ENCODE results near the gene CCDC175. TPM values are rescaled to one million over a fixed set of nuclear protein-coding genes. Genes with fewer than 3 reads are reported as not detected.

The CCDC175 gene
- total RNA-seq, 1 experiment from 2014 or later = not detected

DNA sequence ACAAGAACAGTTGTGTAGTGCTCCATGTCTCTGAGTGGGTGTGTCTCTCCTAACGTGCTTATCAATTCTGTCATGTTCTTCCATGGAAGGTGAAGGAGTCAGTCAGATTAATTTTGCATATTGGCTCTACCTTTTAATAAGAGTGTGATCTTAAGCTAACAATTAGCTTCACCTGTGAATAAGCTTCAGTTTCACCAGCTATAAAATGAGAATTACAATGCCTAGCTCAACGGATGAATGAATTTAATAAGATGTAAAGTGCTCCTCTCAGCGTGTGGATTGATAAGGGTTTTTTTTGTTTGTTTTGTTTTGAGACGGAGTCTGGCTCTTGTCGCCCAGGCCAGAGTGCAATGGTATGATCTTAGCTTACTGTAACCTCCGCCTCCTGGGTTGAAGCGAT, 32.7 kb downstream of the CCDC175 start:
- no peaks in the 10 kb centered on the region for H3K9me2 ChIP-seq (replicated peaks; ENCODE audit: low read length)
- intact Hi-C loops (cut with micrococcal nuclease) = no loop called here
- no peaks in the 10 kb centered on the region for H3K36me3 ChIP-seq (ENCODE audit: low read depth, low read length)
- no peak for ATAC-seq
- H3K4me3 ChIP-seq (ENCODE audit: low read length) = no peak overlapping the region
- H3K79me2 ChIP-seq (ENCODE audit: low read length) = no peaks in the 10 kb centered on the region
- peaks cover 58% of the 10 kb centered on the region for H3K27me3 ChIP-seq (ENCODE audit: low read length)
- no peak overlapping the region for H3K4me2 ChIP-seq (ENCODE audit: low read length)
- POLR2A ChIA-PET (ENCODE audit: unreplicated experiment) = no interaction called here
- no peak for DNase-seq
- no TSS peak for BruUV-seq (replicated peaks)
- CTCF ChIA-PET = no interaction called here
- H3K9me3 ChIP-seq (ENCODE audit: low read length) = no peaks in the 10 kb centered on the region
- H2AFZ ChIP-seq (ENCODE audit: low read length) = no peak overlapping the region
- no peaks in the 10 kb centered on the region for H3F3A ChIP-seq (ENCODE audit: low read length, unreplicated experiment)
- no peaks in the 10 kb centered on the region for H4K20me1 ChIP-seq (ENCODE audit: low read length)
- H3K27ac ChIP-seq (ENCODE audit: low read length) = no peak overlapping the region
- TF ChIP-seq, protein P1, sequence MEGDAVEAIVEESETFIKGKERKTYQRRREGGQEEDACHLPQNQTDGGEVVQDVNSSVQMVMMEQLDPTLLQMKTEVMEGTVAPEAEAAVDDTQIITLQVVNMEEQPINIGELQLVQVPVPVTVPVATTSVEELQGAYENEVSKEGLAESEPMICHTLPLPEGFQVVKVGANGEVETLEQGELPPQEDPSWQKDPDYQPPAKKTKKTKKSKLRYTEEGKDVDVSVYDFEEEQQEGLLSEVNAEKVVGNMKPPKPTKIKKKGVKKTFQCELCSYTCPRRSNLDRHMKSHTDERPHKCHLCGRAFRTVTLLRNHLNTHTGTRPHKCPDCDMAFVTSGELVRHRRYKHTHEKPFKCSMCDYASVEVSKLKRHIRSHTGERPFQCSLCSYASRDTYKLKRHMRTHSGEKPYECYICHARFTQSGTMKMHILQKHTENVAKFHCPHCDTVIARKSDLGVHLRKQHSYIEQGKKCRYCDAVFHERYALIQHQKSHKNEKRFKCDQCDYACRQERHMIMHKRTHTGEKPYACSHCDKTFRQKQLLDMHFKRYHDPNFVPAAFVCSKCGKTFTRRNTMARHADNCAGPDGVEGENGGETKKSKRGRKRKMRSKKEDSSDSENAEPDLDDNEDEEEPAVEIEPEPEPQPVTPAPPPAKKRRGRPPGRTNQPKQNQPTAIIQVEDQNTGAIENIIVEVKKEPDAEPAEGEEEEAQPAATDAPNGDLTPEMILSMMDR (conservative IDR thresholded peaks at IDR 0.05; ENCODE audit: low read depth, low read length) = no peak
- no peak for TF ChIP-seq EZH2 (IDR thresholded peaks at IDR 0.05; ENCODE audit: low read length, unreplicated experiment)
- TF ChIP-seq EZH2phosphoT487 (IDR thresholded peaks at IDR 0.05; ENCODE audit: borderline replicate concordance, low read length) = no peak
- no peak overlapping the region for H3K9ac ChIP-seq (ENCODE audit: low read length)
- H3K4me1 ChIP-seq (ENCODE audit: insufficient read depth, low read length) = no peaks in the 10 kb centered on the region

DNA sequence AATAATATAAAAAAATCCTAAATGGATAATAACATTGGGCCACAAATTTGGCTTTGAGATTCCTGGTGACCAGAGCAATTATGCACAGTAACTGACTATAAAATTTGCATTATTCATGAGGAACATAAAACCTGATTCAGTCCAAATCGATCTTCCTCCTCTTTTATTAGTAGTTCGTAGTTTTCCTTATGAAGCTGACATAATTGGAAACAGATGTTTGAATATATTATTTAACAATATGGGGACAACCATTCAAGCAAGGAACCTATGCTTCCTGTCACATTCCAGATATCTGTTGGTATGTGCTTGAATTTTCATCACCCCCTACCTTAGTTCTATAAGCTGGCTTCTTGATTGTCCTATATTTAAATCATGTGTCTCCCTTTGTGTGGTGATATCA, 34.9 kb downstream of the CCDC175 start:
- Histone ChIP-seq H3K9ac (ENCODE audit: low read length) (no peak overlapping the region), H3K4me1 (ENCODE audit: insufficient read depth, low read length) (no peaks in the 10 kb centered on the region), H3K9me3 (ENCODE audit: low read length) (no peaks in the 10 kb centered on the region), H3K27me3 (ENCODE audit: low read length) (peaks cover 50% of the 10 kb centered on the region), H2AFZ (ENCODE audit: low read length) (no peak overlapping the region), H3K4me3 (ENCODE audit: low read length) (no peak overlapping the region), H3K36me3 (ENCODE audit: low read depth, low read length) (no peaks in the 10 kb centered on the region), H3F3A (ENCODE audit: low read length, unreplicated experiment) (no peaks in the 10 kb centered on the region), H4K20me1 (ENCODE audit: low read length) (no peaks in the 10 kb centered on the region), H3K79me2 (ENCODE audit: low read length) (no peaks in the 10 kb centered on the region), H3K27ac (ENCODE audit: low read length) (no peak overlapping the region), H3K4me2 (ENCODE audit: low read length) (no peak overlapping the region), H3K9me2 (replicated peaks; ENCODE audit: low read length) (no peaks in the 10 kb centered on the region)
- POLR2A ChIA-PET (ENCODE audit: unreplicated experiment) = no interaction called here
- intact Hi-C loops (cut with micrococcal nuclease) = no loop called here
- ATAC-seq (no peak), DNase-seq (no peak)
- TF ChIP-seq, protein P1 (conservative IDR thresholded peaks at IDR 0.05; ENCODE audit: low read depth, low read length) = no peak
- TF ChIP-seq EZH2 (IDR thresholded peaks at IDR 0.05; ENCODE audit: low read length, unreplicated experiment) = no peak
- TF ChIP-seq EZH2phosphoT487 (IDR thresholded peaks at IDR 0.05; ENCODE audit: borderline replicate concordance, low read length) = no peak
- CTCF ChIA-PET = no interaction called here
- BruUV-seq (replicated peaks) = no TSS peak

DNA sequence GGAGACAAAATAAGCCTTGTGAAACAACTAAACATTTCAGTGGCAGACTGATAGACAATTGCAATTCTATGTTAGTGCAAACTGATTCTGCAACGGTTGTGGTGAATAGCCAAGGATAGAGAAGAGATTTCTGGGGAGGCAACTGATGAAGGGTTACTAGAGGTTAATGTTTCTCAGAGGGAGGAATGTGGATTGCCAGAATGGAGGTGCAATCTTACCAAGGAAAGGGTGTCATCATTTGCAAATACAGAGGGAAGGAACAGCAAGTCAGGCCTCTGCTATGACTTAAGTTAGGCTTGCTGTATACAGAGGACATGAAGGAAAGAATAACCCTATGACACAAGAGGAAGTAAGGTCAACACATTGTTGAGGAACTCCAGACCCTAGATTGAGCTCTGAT, 35.8 kb downstream of the CCDC175 start:
- Histone ChIP-seq H3K79me2 (ENCODE audit: low read length) (no peaks in the 10 kb centered on the region), H3K36me3 (ENCODE audit: low read depth, low read length) (no peaks in the 10 kb centered on the region), H3F3A (ENCODE audit: low read length, unreplicated experiment) (no peaks in the 10 kb centered on the region), H3K27me3 (ENCODE audit: low read length) (peaks cover 57% of the 10 kb centered on the region), H3K9me3 (ENCODE audit: low read length) (no peaks in the 10 kb centered on the region), H3K27ac (ENCODE audit: low read length) (no peak overlapping the region), H2AFZ (ENCODE audit: low read length) (no peak overlapping the region), H3K9ac (ENCODE audit: low read length) (no peak overlapping the region), H3K4me1 (ENCODE audit: insufficient read depth, low read length) (no peaks in the 10 kb centered on the region), H3K9me2 (replicated peaks; ENCODE audit: low read length) (no peaks in the 10 kb centered on the region), H3K4me3 (ENCODE audit: low read length) (no peak overlapping the region), H3K4me2 (ENCODE audit: low read length) (no peak overlapping the region), H4K20me1 (ENCODE audit: low read length) (no peaks in the 10 kb centered on the region)
- CTCF ChIA-PET = no interaction called here
- intact Hi-C loops (cut with micrococcal nuclease) = no loop called here
- BruUV-seq (replicated peaks) = no TSS peak
- TF ChIP-seq EZH2phosphoT487 (IDR thresholded peaks at IDR 0.05; ENCODE audit: borderline replicate concordance, low read length) = no peak
- TF ChIP-seq, protein P1 (conservative IDR thresholded peaks at IDR 0.05; ENCODE audit: low read depth, low read length) = no peak
- no peak for DNase-seq
- POLR2A ChIA-PET (ENCODE audit: unreplicated experiment) = no interaction called here
- ATAC-seq = no peak

Data from PC-3 (cell line).